GM18526 (cell line): ENCODE data around the gene SARDH.

Source experiments
- POLR2A ChIP-seq: IDR thresholded peaks from 3 replicates; pipeline ENCODE4 v1.6.1; 2011; ENCODE audit not compliant: insufficient read length; ENCODE audit errors: extremely low read depth

SARDH gene

GRCh38 chr9:133747309-133747708, 9.2 kb upstream of the SARDH start:
- no peak for TF ChIP-seq POLR2A

GRCh38 chr9:133742849-133743444, 4.8 kb upstream of the SARDH start:
- no peak for TF ChIP-seq POLR2A

- no peak for TF ChIP-seq POLR2A
Observed at GRCh38 chr9:133742251-133742650, 4.1 kb upstream of the SARDH start.

- no peak for TF ChIP-seq POLR2A
Observed at GRCh38 chr9:133741716-133742115, 3.6 kb upstream of the SARDH start.

GRCh38 chr9:133740911-133741310, 2.8 kb upstream of the SARDH start:
- TF ChIP-seq POLR2A, result no peak

GRCh38 chr9:133739408-133740280, 1.5 kb upstream of the SARDH start:
- no peak for TF ChIP-seq POLR2A

GRCh38 chr9:133738640-133739225, 581 bp upstream of the SARDH start:
- TF ChIP-seq POLR2A, result no peak

- no peak for TF ChIP-seq POLR2A
Observed at GRCh38 chr9:133737071-133737773, 930 bp downstream of the SARDH start.

GRCh38 chr9:133735931-133736330, 2.2 kb downstream of the SARDH start:
- TF ChIP-seq POLR2A, result no peak

- no peak for TF ChIP-seq POLR2A
Observed at GRCh38 chr9:133735415-133735775, 2.8 kb downstream of the SARDH start.

- no peak for TF ChIP-seq POLR2A
Observed at GRCh38 chr9:133734590-133735414, 3.4 kb downstream of the SARDH start.

- no peak for TF ChIP-seq POLR2A
Observed at GRCh38 chr9:133733796-133734533, 4.2 kb downstream of the SARDH start.

GRCh38 chr9:133733421-133733795, 4.7 kb downstream of the SARDH start:
- TF ChIP-seq POLR2A, result no peak

- no peak for TF ChIP-seq POLR2A
Observed at GRCh38 chr9:133732639-133733408, 5.3 kb downstream of the SARDH start.
